Measurements from ENCODE around the gene ATXN1.
A peak's percentile ranks its signal among the peaks of the same experiment; 100 is the strongest.

Gene ATXN1

DNA sequence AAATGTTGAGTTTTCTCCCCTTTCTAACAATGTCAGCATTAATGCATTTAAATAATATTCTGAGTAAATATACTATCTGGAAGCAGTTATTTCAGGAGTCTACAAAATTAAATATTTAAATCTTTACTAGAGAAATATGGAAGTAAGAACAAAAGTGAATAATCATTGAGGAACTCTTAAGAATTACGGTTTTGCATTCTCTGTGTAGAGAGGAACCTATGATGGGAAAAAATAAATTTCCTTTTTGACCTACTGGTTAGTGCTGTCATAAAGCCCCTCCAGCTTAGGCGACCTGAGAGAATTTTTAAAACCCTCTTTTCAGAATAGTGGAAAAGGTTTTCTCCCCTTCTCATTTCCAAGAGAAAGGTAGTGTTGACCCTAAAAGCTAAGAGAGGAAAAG is 64.8 kb downstream of the ATXN1 start:
- no peak for DNase-seq

DNA sequence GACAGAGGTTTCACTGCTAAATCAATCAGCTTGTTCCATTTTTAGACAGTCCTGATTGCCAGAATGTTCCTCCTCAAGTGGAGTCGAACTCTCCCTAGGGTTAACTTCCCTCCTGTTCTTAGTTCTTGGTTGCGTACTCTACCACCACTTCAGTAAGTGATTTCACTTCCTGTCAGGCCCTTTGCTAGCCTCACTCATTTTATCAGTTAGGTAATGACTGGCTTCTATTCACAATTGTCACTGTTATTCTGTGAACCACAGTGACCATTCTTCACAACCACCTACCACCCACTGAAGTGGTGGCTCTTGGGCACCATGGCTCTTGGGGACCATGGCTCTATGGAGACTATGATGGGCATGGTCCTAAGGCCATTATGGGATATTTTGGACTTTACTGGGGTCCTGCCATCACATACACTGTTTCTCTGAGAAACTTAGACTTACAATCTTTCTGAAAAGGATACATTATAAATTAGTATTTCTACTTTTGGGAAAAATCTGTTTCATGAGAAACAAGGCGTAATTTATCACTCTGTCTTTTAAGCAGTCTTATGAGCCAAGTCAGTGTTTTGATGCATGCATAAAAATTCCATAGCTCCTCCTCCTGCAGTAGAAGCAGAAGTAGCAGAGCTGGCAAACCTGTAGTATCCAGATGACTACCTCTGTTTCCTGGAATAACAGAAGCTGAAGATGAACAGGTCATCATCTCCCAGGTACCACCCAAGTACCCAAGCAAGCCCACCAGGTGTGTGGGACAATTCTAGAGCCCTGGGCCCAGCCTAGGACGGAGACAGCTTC is 66.3 kb downstream of the ATXN1 start:
- DNase-seq = no peak

DNA sequence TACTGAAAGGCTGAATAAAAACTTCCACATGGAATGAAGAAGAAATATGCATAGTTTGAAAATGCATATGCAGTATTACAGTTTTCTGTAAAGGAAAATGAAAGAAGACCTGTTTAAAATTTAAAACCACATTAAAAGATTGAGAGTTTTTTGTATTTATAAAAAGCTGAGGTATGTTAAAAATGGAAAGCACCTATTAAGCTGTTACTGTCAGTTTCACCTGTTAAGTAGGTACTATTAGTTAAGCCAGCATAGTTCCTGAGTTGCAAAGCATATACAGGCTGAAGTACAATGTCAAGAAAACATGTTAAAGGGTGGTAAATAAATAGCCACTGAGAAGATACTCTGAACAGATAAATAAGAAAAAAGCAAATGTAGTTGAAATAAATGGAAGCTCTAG is 69.9 kb downstream of the ATXN1 start:
- no peak for DNase-seq

DNA sequence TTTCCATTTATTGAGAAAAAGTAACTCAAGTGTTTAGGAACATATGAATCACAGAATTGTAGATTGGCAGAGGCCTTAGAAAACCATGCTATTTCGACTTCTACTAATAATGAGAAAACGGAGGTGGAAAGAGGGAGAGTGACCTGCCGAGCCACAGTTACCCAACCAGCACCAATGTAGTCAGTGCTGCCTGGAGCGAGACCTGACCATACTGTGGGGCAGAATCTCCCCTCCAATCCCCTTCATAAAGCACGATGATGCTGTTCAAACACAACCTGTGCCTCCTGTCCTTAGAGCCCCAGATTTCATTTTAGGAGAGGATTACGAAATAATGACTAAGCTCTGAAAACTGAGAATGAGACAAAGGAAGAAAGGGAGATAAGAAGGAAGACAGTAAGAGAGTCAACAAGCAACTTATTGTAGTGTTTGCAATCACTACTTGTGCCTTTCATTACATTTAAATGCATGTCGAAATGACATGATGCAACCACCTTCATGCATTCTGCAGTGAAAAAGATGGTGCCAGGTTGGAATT is 70.6 kb downstream of the ATXN1 start:
- DNase-seq = no peak

DNA sequence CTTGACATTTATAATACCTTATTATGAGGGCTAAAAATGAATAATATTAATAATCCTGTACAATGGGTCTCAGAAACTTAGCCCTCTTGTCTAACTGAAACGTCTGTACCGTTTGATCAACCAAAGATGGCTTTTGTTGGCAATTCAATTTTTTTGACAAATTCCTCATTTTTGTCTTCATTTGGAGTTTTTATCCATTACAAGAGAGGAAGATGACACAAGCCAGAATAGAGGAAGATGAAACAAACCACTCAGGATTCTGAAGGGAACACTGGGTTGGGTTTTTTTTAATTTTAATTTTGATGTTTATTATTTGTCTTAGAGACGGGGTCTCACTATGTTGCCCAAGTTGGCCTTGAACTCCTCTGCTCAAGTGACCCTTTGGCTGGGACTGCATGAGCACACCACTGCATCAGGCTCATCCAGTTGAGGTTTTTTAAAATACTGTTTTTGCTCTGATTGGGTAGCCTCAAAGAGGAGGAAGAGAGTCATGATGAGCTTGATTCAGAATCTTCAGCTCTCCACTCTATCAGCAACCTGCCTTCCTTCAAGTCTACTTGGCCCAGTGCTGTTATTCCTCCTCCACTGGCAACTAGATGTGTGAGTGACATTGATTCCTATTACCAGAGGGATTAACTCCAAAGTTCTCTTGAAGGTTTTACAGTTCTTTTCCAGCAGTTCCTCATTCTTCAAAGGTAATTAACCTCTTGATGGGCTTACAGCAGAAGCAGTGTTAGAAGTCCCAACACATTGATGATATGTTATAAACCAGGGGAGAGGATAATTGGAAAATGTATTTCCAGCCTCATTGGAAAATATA is 71.3 kb downstream of the ATXN1 start:
- no peak for DNase-seq

DNA sequence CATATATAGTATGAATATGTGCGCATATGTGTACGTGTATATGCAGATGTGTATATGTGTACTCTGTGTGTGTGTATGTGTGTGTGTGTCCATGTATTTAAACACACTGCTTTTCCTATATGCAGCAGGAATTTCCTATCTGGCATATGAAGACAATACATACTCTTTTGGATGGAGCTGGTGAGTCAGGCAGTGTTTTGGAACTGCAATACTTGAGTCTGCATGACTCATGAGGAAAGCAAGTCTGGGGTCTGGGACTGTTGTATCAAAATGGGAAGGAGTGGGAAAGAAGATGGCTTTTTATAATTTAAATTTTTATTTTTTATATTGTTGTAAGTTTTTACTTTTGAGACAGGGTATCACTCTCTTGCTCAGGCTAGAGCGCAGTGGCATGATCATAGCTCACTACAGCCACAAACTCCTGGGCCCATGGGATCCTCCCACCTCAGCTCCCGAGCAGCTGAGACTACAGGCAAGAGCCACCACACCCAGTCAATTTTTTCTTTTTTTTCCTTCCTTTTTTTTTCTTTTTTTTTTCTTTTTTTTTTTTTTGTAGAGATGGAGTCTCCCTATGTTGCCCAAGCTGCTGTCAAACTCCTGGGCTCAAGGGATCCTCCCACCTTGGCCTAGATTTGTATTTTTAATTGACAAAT is 72.2 kb downstream of the ATXN1 start:
- peak; percentile 26 for DNase-seq

DNA sequence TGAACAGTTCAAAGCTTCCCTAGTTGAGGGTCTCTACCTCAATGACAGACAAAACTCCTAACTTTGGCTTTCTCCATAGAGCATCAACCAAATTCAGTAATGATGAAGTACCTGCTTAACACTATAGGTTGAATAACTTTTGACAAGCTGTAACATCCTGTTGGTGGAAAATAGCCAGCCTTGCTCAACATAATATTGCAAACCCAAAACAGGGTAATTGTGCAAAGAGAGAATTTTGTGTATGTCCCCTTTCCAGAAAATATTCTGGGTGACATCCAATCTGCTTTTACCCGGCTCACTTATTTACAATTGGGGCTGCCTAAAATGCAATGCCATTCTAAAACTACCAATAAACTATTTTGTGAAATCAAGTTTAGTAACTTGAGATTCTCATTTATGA is 72.8 kb downstream of the ATXN1 start:
- no peak for DNase-seq

DNA sequence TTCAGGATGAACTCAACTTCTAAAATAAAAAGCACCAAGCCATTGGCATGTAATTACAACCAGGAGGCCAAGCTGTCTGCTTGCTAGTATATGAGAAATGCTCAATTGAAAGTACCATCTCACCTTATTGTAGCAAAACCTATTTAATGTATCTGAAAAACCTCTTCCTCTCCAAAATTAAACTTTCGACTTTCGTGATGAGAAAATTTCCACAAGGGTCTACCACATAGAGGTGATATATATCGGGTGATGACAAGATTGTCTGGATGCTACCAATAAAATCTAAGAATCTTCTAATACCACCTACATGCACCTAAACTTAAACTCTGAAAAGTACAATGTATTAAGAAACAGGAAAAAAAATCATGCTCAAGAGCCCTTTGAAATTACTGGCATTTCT is 74.2 kb downstream of the ATXN1 start:
- DNase-seq = no peak

DNA sequence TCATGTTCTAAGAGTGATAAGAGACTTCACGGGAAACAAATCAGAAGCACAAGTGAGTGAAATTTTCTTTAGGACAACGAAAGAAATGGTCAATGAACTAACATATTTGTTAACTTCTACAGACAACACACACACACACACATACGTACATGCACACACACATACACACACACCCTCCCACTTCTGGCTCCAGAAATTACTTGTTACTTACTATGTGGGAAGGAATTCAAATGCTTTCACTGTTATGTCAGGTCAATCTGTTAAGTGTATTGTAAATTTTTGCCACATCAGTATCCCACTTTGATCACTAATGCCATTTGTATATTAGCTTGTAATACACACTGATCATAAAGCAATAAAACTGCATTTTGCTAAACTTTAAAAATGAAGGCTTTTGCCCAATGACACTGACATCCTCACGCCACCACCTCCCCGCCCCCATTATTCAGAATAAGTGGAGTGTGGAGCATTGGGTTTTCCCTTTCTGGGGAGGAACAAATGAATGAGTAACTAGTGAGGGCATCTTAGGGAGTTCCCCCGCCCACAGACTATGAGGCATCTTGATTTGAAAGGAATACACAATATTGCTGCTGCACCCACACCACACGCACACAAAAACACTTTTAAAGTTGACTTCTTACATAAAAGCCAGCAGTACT is 76.2 kb downstream of the ATXN1 start:
- peak; percentile 93 for DNase-seq

DNA sequence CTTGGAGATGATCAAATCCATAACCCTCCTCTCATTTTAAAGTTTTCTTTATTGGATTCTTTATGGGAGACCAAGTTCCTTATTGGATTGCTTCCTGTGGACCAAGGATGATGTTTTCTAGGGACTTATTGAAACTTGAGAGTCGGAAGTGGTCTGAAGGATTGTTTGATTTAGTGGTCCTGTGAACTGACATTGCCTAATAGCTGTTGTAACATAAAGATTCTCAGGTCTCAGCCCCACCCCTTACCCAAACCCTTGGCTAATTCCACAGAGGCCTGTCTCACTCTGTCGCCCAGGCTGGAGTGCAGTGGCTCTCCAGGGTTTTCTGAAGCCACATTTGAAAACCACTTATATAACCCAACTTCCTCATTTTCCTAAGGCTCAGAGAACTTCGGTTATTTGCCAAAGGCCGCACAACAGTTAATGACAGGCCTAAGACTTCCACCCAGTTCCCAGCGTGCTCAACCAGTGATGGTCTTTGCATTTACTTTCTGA is 77.0 kb downstream of the ATXN1 start:
- DNase-seq = no peak

DNA sequence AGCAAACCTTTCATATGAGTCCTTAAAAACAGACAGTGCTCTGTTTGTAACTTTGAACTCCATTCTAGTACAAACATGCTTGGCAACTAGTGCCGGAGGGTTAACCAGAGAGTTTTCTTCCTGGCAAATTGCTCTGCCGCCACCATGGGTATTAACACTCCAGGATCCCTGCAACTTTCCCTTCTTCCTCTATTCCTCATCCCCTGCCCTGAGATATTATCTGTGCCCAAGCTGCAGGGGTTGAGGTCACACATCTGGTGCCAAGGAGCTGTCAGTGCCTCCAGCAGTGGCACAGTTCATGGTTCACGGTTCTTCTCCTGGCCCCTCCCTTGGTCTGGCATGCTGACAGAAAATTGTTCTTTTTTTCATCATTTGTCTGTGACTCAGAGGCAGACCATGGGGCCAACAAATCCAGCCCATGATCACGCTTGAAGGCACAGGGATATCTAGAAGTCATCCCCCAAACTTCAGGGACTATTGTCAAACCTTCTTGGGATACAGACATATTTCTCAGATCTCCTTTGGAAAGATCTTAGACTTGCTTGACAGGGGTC is 77.5 kb downstream of the ATXN1 start:
- peak; percentile 86 for DNase-seq

DNA sequence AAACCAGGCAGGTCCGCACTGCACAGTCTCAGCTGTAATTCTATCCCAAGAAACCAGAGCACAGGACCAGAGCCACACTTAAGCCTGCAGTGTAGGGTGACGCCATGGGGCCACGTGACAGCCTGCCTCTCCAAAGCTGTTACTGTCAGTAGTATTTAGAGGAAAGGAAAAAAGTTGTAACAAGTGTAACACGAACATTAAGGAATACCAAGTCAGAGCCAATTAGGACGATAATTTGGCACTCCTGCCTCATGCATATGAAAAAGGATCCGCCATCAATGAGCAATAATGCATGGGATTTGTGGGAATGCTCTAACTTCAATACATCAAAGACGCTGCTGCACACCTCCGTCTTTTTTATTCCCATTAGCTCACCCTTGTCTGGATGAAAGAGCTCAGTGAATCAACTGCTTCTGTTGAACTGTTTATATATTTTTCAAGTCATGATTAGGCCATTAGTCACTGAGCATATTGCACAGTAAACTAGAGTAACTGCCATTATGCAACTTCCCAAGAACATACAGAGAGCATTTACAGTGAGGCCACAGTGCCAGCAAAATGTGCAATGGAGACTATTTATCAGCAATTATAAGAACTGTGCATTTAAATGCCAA is 79.9 kb downstream of the ATXN1 start:
- DNase-seq = peak; percentile 96

DNA sequence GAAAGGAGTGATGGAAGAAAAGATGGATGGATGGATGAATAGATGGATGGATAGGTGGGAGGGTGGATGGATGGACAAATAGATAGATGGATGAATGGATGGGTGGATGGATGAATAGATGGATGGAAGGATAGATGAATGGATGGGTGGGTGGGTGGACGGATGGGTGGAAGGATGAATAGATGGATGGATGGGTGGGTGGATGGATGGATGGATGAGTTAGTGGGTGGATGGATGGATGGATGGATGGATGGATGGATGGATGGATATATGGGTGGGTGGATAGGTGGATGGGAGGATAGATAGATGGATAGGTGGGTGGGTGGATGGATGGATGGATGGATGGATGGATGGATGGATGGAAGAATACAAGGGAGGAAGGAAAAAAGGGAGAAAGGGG is 82.2 kb downstream of the ATXN1 start:
- no peak for DNase-seq

DNA sequence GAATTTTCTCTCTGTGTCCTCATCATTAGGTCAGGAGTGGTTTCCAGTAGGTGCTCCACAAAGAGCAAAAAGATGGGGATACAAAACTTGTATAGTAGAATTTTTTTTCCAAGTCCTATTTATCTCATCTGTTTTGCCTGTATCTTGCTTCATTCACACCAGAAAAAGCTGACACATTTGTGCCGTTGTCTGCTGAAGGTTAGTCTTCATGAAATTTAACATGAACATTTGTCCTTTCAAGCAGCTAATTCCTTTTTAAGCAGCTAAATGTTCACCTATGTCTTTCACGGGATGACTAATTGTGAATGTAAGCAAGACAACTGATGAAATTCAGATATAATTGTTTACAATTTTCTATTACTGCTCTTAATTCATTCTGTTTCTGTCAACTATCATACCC is 83.8 kb downstream of the ATXN1 start:
- no peak for DNase-seq

DNA sequence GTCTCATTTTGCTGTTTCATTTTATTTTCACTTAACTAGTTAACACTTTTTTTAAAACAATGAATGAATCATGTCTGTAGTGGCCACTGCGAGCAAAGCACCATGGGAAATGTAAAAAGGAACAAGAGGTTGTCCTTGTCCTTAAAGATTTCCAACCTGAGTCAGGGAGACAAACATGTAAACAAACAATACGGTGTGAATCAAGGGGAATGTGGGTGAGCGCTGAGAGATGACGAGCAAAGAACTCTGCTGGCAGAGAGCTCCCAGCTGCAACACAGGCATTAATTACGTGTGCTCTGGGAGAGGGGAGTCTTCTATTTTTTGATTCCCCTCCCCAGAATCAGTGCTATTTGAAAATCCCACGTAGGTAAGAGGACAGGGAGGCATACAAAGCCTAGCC is 84.3 kb downstream of the ATXN1 start:
- DNase-seq = peak; percentile 50

DNA sequence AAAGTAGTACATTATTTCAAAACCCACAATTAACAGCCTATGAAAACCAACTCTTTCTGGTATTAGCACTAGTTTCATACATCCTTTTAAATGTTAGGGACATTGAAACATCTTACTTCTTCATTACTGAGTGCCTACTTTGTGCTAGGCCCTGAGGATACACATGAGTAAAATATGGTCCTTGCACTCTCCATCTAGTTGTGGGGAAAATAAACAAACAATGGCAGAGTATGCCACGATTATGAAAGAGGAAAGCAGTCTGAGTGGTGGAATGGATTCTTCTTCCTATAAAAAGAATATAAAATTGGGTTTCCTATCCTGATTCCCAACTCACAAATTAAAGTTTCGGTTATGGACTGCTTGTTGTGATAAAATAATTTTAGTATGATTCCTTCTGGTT is 84.9 kb downstream of the ATXN1 start:
- no peak for DNase-seq

DNA sequence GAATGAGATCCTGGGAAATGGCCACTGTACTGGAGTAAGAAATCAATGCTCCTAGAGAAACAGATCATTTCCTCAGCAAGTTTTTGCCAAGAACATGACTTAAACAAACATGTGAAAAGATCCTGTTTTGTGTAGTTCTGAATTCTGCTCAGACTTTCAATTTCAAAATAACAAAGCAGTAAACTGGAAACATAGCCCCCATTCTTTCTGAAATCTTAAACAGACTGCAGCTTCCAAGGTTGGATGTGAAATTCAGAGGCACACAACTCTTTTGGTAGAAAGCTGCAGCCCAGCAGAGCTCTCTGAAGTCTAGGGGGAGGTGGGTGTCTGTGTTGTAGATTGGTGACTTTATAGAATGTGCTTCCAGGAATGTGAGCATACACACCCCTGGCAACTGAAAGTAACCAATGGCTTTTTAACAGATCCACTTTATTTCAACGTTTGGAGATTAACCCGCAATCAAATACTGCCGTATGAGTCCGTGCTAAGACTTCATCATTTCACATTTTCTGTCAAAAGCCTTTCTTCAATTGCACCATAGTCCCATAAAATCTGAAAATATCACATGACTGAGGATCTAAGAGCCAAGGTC is 86.4 kb downstream of the ATXN1 start:
- peak; percentile 16 for DNase-seq

DNA sequence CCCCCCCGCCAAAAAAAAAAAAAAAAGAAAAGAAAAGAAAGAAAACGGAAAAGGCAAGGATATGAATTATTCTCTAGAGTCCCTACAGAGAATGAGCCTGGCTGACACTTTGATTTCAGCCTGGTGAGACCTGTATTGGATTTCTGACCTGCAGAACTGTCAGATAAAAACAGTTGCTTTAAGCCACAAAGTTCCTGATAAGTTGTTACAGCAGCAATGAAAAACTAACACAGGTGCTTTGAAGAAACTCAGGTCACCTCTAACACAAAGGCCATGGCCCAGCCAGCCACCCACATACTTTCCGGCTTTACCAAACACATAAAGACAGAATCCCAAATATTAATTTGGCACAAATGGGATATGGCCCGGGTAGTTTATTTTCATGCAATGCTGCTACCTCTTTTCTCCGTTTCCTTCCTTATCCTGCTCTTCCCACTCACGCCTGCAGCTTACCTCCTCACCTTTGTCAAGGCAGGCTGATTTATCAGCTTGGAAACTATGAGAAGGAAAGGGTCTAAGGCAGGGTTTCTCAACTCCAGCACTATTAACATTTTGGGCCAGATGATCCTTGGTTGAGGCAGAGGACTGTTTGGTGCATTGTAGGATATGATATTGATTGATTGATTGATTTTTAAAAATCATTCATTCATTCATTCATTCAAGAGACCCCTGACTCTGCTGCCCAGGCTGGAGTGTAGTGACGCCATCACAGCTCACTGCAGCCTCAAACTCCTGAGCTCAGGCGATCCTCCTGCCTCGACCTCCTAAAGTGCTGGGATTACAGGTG is 88.1 kb downstream of the ATXN1 start:
- DNase-seq = no peak

DNA sequence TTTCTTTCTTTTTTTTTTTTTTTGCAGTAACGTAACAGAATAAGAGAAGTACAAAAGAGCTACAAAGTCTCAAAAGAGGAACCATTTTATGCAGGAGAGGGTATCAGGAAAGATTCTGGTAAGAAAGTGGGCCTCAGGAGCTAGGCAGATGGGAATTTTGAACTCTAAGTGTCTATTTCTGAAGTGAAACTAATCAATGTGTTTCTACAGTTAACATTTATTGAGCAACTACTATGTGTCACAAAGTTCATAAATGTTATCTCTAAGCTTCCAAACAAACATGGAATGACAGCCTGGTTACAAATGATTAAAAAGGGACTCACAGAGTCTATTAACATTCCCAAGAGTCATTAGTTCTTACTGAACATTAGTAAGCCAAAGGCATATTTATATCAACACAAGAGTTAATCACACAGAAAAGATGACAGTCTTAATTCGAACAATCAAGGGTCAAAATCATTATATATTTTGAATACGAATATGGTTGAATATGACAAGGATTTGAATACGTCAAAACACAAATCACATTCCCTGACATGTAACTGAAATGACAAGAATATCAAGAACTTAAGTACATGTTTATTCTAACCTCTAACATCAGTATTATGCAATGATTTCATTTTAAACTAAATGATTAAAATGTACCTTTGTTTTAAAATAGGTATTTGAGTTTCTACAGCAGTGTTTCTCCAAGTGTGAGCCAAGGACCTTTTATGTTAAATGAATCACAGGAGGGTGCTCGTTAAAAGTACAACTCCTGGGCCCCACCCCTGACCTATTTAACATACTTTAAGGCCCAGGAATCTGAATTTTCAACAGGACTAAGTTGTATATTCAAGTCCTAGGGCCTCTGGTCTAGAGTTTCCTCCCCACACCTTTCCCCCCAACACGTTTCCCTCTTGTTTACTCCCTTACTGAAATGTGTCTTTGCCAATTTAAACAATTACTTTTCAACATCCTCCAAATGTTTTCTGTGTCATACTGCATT is 89.7 kb downstream of the ATXN1 start:
- no peak for DNase-seq
